HepG2 (cell line): Measurements from ENCODE around the gene ZC3H14. TPM values are rescaled to one million over a fixed set of nuclear protein-coding genes. Genes with fewer than 3 reads are reported as not detected.

ENCODE experiments used
- AKAP8 ChIP-seq: sonication (generic); formaldehyde crosslinking; IDR thresholded peaks from 2 replicates; pipeline ENCODE4 v1.5.1; 2020; ENCODE audit warnings: mild to moderate bottlenecking, missing genetic modification reagents
- ARNT2 ChIP-seq: sonication (generic); formaldehyde crosslinking; IDR thresholded peaks from 2 replicates; pipeline ENCODE4 v1.8.0; 2022; ENCODE audit warnings: mild to moderate bottlenecking, low read depth, missing genetic modification reagents, moderate library complexity
- MED1 ChIP-seq: sonication (generic); formaldehyde crosslinking; IDR thresholded peaks from 2 replicates; pipeline ENCODE4 v1.4.0; 2020; ENCODE audit warnings: missing genetic modification reagents
- NR2C2 ChIP-seq: sonication (generic); formaldehyde crosslinking; IDR thresholded peaks from 2 replicates; pipeline ENCODE4 v1.4.0; 2020; ENCODE audit warnings: missing genetic modification reagents, mild to moderate bottlenecking, moderate library complexity, borderline replicate concordance
- RFX1 ChIP-seq: fragments of 450-650 bp; IDR thresholded peaks from 2 replicates; pipeline ENCODE4 v1.6.1; 2017
- UBTF ChIP-seq: sonication (generic); formaldehyde crosslinking; IDR thresholded peaks from 2 replicates; pipeline ENCODE4 v1.4.0; 2020; ENCODE audit warnings: mild to moderate bottlenecking, missing genetic modification reagents
- WIZ ChIP-seq: sonication (generic); formaldehyde crosslinking; IDR thresholded peaks from 2 replicates; pipeline ENCODE4 v1.5.1; 2020; ENCODE audit warnings: mild to moderate bottlenecking, missing genetic modification reagents
- ZC3H13 ChIP-seq: sonication (generic); formaldehyde crosslinking; IDR thresholded peaks from 2 replicates; pipeline ENCODE4 v1.8.1; 2023; ENCODE audit warnings: mild to moderate bottlenecking, missing genetic modification reagents, moderate library complexity
- ZMYM3 ChIP-seq: sonication (generic); formaldehyde crosslinking; IDR thresholded peaks from 2 replicates; pipeline ENCODE4 v1.5.1; 2020; ENCODE audit warnings: mild to moderate bottlenecking, missing genetic modification reagents
- ZNF414 ChIP-seq: sonication (generic); formaldehyde crosslinking; IDR thresholded peaks from 2 replicates; pipeline ENCODE4 v1.5.0; 2020; ENCODE audit warnings: missing genetic modification reagents
- ZNF564 ChIP-seq: sonication (generic); formaldehyde crosslinking; IDR thresholded peaks from 2 replicates; pipeline ENCODE4 v1.8.1; 2023; ENCODE audit warnings: mild to moderate bottlenecking, missing genetic modification reagents
- ZNF576 ChIP-seq: sonication (generic); formaldehyde crosslinking; IDR thresholded peaks from 2 replicates; pipeline ENCODE4 v1.4.0; 2020; ENCODE audit warnings: mild to moderate bottlenecking, missing genetic modification reagents
- ZNF644 ChIP-seq: IDR thresholded peaks from 2 replicates; pipeline ENCODE4 v1.6.1; 2016; ENCODE audit warnings: low read depth
- ZNF850 ChIP-seq: sonication (generic); formaldehyde crosslinking; conservative IDR thresholded peaks from 2 replicates; pipeline ENCODE4 v1.9.0; 2021; ENCODE audit warnings: mild to moderate bottlenecking, missing genetic modification reagents
- polyA plus RNA-seq, 8 experiments: library from polyadenylated mRNA; depleted of rRNA in 3 of 8; stranded (reverse) in 7 of 8; unstranded in 1 of 8; fragments of >200 nt; fragmentation: Illumina TruSeq in 4 of 8; extraction: Trizol in 4 of 8; gene quantifications; 2 replicates each; pipeline versions ENCODE4 v1.2.1 to v1.2.3, GENCODE V29; 2011 to 2016; ENCODE audit warnings: low read depth in 4 of 8, missing spikeins in 1 of 8, mixed read lengths in 1 of 8; ENCODE audit not compliant: insufficient read depth in 1 of 8
- total RNA-seq, 5 experiments: library from RNA; depleted of rRNA; stranded (reverse); fragments of >200 nt; fragmentation: Illumina TruSeq; extraction: Trizol; gene quantifications; 2 replicates each; pipeline ENCODE4 v1.2.3, GENCODE V29; 2016; ENCODE audit warnings: low read depth in 1 of 5
- TF ChIP-seq, protein P1 (sequence below): sonication (generic); formaldehyde crosslinking; IDR thresholded peaks from 2 replicates; pipeline ENCODE4 v1.4.0; 2020; ENCODE audit warnings: missing genetic modification reagents; ENCODE audit errors: not compliant biosample characterization
- TF ChIP-seq, protein P2 (sequence below): sonication (generic); formaldehyde crosslinking; IDR thresholded peaks from 2 replicates; pipeline ENCODE4 v1.4.0; 2020; ENCODE audit warnings: missing genetic modification reagents, mild to moderate bottlenecking, borderline replicate concordance
- TF ChIP-seq, protein P3 (sequence below): sonication (generic); formaldehyde crosslinking; IDR thresholded peaks from 2 replicates; pipeline ENCODE4 v1.4.0; 2020; ENCODE audit warnings: missing genetic modification reagents

The ZC3H14 gene
- total and polyA plus RNA-seq, 2 of the 13 experiments (the other 11 are each of a cell fraction or from before 2014, with no cell fraction given): 65.1 to 67.5 TPM

GRCh38 chr14:88562831-88563686 is at the start of gene ZC3H14 (continued):
- TF ChIP-seq ZMYM3 (CRISPR knock-in tag): peak; percentile 51; the same call in 1 of the 2 replicates
- peak; percentile 77 for TF ChIP-seq ARNT2 (CRISPR knock-in tag)
- TF ChIP-seq RFX1: no peak; the same call in 1 of the 2 replicates
- TF ChIP-seq ZNF576 (CRISPR knock-in tag): 0 out of 2 replicates have a peak, but pooled peaks have one; percentile 41
- TF ChIP-seq, protein P1, sequence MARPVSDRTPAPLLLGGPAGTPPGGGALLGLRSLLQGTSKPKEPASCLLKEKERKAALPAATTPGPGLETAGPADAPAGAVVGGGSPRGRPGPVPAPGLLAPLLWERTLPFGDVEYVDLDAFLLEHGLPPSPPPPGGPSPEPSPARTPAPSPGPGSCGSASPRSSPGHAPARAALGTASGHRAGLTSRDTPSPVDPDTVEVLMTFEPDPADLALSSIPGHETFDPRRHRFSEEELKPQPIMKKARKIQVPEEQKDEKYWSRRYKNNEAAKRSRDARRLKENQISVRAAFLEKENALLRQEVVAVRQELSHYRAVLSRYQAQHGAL (CRISPR knock-in tag): peak; percentile 79
- peak; percentile 79; the same call in 1 of the 2 replicates for TF ChIP-seq ZNF414
- TF ChIP-seq MED1 (CRISPR knock-in tag): peak; percentile 41; the same call in 1 of the 2 replicates
- peak; percentile 96 for TF ChIP-seq ZC3H13 (CRISPR knock-in tag)
- TF ChIP-seq AKAP8: peak; percentile 62; the same call in 1 of the 2 replicates
- TF ChIP-seq, protein P2, sequence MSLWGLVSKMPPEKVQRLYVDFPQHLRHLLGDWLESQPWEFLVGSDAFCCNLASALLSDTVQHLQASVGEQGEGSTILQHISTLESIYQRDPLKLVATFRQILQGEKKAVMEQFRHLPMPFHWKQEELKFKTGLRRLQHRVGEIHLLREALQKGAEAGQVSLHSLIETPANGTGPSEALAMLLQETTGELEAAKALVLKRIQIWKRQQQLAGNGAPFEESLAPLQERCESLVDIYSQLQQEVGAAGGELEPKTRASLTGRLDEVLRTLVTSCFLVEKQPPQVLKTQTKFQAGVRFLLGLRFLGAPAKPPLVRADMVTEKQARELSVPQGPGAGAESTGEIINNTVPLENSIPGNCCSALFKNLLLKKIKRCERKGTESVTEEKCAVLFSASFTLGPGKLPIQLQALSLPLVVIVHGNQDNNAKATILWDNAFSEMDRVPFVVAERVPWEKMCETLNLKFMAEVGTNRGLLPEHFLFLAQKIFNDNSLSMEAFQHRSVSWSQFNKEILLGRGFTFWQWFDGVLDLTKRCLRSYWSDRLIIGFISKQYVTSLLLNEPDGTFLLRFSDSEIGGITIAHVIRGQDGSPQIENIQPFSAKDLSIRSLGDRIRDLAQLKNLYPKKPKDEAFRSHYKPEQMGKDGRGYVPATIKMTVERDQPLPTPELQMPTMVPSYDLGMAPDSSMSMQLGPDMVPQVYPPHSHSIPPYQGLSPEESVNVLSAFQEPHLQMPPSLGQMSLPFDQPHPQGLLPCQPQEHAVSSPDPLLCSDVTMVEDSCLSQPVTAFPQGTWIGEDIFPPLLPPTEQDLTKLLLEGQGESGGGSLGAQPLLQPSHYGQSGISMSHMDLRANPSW (CRISPR knock-in tag): 0 out of 2 replicates have a peak, but pooled peaks have one; percentile 56
- TF ChIP-seq NR2C2: peak; percentile 63
- peak; percentile 51; the same call in 1 of the 2 replicates for TF ChIP-seq WIZ (CRISPR knock-in tag)
- TF ChIP-seq ZNF564 (CRISPR knock-in tag): peak; percentile 88
- TF ChIP-seq, protein P3, sequence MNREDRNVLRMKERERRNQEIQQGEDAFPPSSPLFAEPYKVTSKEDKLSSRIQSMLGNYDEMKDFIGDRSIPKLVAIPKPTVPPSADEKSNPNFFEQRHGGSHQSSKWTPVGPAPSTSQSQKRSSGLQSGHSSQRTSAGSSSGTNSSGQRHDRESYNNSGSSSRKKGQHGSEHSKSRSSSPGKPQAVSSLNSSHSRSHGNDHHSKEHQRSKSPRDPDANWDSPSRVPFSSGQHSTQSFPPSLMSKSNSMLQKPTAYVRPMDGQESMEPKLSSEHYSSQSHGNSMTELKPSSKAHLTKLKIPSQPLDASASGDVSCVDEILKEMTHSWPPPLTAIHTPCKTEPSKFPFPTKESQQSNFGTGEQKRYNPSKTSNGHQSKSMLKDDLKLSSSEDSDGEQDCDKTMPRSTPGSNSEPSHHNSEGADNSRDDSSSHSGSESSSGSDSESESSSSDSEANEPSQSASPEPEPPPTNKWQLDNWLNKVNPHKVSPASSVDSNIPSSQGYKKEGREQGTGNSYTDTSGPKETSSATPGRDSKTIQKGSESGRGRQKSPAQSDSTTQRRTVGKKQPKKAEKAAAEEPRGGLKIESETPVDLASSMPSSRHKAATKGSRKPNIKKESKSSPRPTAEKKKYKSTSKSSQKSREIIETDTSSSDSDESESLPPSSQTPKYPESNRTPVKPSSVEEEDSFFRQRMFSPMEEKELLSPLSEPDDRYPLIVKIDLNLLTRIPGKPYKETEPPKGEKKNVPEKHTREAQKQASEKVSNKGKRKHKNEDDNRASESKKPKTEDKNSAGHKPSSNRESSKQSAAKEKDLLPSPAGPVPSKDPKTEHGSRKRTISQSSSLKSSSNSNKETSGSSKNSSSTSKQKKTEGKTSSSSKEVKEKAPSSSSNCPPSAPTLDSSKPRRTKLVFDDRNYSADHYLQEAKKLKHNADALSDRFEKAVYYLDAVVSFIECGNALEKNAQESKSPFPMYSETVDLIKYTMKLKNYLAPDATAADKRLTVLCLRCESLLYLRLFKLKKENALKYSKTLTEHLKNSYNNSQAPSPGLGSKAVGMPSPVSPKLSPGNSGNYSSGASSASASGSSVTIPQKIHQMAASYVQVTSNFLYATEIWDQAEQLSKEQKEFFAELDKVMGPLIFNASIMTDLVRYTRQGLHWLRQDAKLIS (CRISPR knock-in tag): no peak
- TF ChIP-seq ZNF644 (CRISPR knock-in tag): no peak
- peak; percentile 71; the same call in 1 of the 2 replicates for TF ChIP-seq ZNF850
- TF ChIP-seq UBTF (CRISPR knock-in tag): peak; percentile 98
